Fibroblast of the aortic adventitia (primary cell): Measurements from ENCODE around the gene DNAAF3. TPM values are rescaled to one million over a fixed set of nuclear protein-coding genes. Genes with fewer than 3 reads are reported as not detected.

ENCODE experiments used
- DNase-seq: peaks from one replicate; pipeline ENCODE4 v3.0.0-alpha.2; 2010; ENCODE audit warnings: low read depth
- H3K4me3 ChIP-seq: 2 replicates; pipeline ENCODE4 v1.5.1; 2011; ENCODE audit warnings: low read depth, mild to moderate bottlenecking, control low read depth, low read length, moderate library complexity
- CTCF ChIP-seq: IDR thresholded peaks from 2 replicates; pipeline ENCODE4 v1.5.1; 2011; ENCODE audit warnings: mild to moderate bottlenecking, low read length, control low read depth, inconsistent platforms; ENCODE audit not compliant: insufficient read depth
- total RNA-seq: library from RNA; depleted of rRNA; stranded (reverse); fragments of >200 nt; gene quantifications from 2 replicates; pipeline ENCODE4 v1.2.3, GENCODE V29; 2012; ENCODE audit warnings: low replicate concordance

Gene DNAAF3
- total RNA-seq, 1 donor: 1.5 TPM

- peak; percentile 72 for DNase-seq
- no peak for TF ChIP-seq CTCF
Observed at GRCh38 chr19:55178781-55179599, 12.6 kb upstream of the DNAAF3 start.

GRCh38 chr19:55176076-55176475 lies 9.7 kb upstream of the DNAAF3 start:
- TF ChIP-seq CTCF: no peak
- DNase-seq: no peak

More at GRCh38 chr19:55178781-55179599, 12.6 kb upstream of the DNAAF3 start:
- peak overlapping the region; percentile 57 for H3K4me3 ChIP-seq

DNA sequence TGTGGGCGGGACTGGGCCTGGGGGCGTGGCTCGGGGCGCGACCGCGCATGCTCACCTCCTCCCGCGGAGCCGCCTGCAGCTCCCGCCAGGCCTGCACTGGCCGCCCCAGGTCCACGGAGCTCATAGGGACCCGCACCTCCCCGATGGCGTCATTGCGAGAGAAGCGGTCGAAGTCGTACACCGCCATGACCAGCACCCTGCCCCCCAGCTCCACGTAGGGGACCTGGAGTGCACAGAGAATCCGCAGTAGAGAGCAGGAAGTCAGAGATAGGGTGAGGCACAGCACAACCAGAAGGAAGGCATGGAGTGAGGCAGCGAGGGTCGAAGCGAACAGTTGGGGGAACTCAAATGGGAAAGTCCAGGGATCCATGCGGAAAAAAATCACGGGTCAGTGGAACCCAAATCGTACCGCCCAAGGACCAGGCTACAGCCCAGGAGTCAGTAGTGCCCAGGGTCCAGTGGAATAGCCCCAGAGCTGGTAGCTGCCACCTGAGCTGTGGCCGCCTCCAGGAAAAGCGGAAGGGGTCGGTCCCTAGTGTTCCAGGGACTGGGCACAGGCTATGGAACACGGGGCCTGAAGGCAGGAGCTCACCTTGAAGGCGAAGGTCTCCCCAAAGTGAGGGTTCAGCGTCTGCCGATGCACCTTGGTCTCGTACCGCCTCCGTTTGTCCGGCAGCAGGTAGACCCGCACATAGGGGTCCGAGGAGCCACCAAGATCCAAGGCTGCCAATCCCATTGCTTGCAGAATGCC lies 8.9 kb upstream of the DNAAF3 start:
- TF ChIP-seq CTCF: no peak
- no peak for DNase-seq
- no peak overlapping the region for H3K4me3 ChIP-seq

More at GRCh38 chr19:55176076-55176475, 9.7 kb upstream of the DNAAF3 start:
- no peak overlapping the region for H3K4me3 ChIP-seq

GRCh38 chr19:55174425-55175116 lies 8.2 kb upstream of the DNAAF3 start:
- no peak for DNase-seq
- peak overlapping the region; percentile 22 for H3K4me3 ChIP-seq
- no peak for TF ChIP-seq CTCF

- peak; percentile 29 for TF ChIP-seq CTCF
Observed at GRCh38 chr19:55173714-55174409, 7.4 kb upstream of the DNAAF3 start.

GRCh38 chr19:55173186-55173713 lies 6.8 kb upstream of the DNAAF3 start:
- no peak for DNase-seq

More at GRCh38 chr19:55173714-55174409, 7.4 kb upstream of the DNAAF3 start:
- peak; percentile 80 for DNase-seq
- peak overlapping the region; percentile 74 for H3K4me3 ChIP-seq

More at GRCh38 chr19:55173186-55173713, 6.8 kb upstream of the DNAAF3 start:
- H3K4me3 ChIP-seq: peak overlapping the region; percentile 74
- TF ChIP-seq CTCF: no peak
